IMR-90 (cell line): ENCODE results near the gene CRACDL. TPM values are rescaled to one million over a fixed set of nuclear protein-coding genes. Genes with fewer than 3 reads are reported as not detected.

ENCODE experiments used
- ATAC-seq: fragments of 200-7000 bp; cut with Tn5 transposase; 2 replicates; pipeline ENCODE4 v1.9.1; 2020; ENCODE audit warnings: low read depth, mild to moderate bottlenecking, moderate library complexity
- BruUV-seq: library from RNA; stranded (reverse); fragments of 400-500 nt; replicated peaks from 2 replicates; lab custom pipeline; 2021; lab: Mats Ljungman, UMichigan
- CTCF ChIA-PET: fragments of 300-600 bp; formaldehyde crosslinking; extraction: SDS; loops from one replicate; lab custom pipeline; 2021; ENCODE audit warnings: antibody characterized with exemption; lab: Yijun Ruan, JAX
- POLR2A ChIA-PET: fragments of 300-600 bp; sonication (Branson Sonifier 250); formaldehyde crosslinking; loops from one replicate; lab custom pipeline; 2022; ENCODE audit warnings: antibody characterized with exemption; ENCODE audit not compliant: unreplicated experiment; lab: Charles Lee
- DNase-seq: peaks from one replicate; pipeline ENCODE4 v3.0.0; 2013
- H2AFZ ChIP-seq: replicated peaks from 2 replicates; pipeline ENCODE3; 2013; ENCODE audit warnings: low read length, mild to moderate bottlenecking; ENCODE audit not compliant: poor library complexity
- H2AK5ac ChIP-seq: 2 replicates; pipeline ENCODE4 v1.6.1; 2013; ENCODE audit warnings: low read depth, low read length, inconsistent platforms
- H2AK9ac ChIP-seq: replicated peaks from 2 replicates; pipeline ENCODE3; 2013; ENCODE audit warnings: mild to moderate bottlenecking, low read depth, low read length, moderate library complexity; ENCODE audit not compliant: poor library complexity
- H2BK120ac ChIP-seq: 2 replicates; pipeline ENCODE4 v1.6.1; 2013; ENCODE audit warnings: low read depth, low read length, inconsistent platforms
- H2BK15ac ChIP-seq: 3 replicates; pipeline ENCODE4 v1.6.1; 2013; ENCODE audit warnings: low read depth, low read length, inconsistent platforms
- H2BK20ac ChIP-seq: 2 replicates; pipeline ENCODE4 v1.6.1; 2013; ENCODE audit warnings: low read depth, mild to moderate bottlenecking, inconsistent platforms, low read length, moderate library complexity
- H2BK5ac ChIP-seq: 2 replicates; pipeline ENCODE4 v1.6.1; 2013; ENCODE audit warnings: mild to moderate bottlenecking, low read depth, low read length, inconsistent platforms; ENCODE audit not compliant: poor library complexity, severe bottlenecking
- H3K14ac ChIP-seq: replicated peaks from 2 replicates; pipeline ENCODE4 v1.6.1; 2013; ENCODE audit warnings: low read depth, low read length, inconsistent platforms
- H3K18ac ChIP-seq: 2 replicates; pipeline ENCODE4 v1.6.1; 2013; ENCODE audit warnings: low read depth, low read length, control low read depth
- H3K23ac ChIP-seq: 2 replicates; pipeline ENCODE4 v1.6.1; 2013; ENCODE audit warnings: low read depth, low read length, inconsistent platforms
- H3K27ac ChIP-seq: 2 replicates; pipeline ENCODE4 v1.5.1; 2013; ENCODE audit warnings: mild to moderate bottlenecking, control low read depth, low read length; ENCODE audit not compliant: insufficient read depth
- H3K27me3 ChIP-seq: 2 replicates; pipeline ENCODE4 v1.6.1; 2013; ENCODE audit warnings: low read length; ENCODE audit not compliant: control insufficient read depth, insufficient read depth
- H3K36me3 ChIP-seq: 2 replicates; pipeline ENCODE4 v1.6.1; 2013; ENCODE audit warnings: low read length, mixed read lengths; ENCODE audit not compliant: control insufficient read depth, insufficient read depth
- H3K4ac ChIP-seq: 2 replicates; pipeline ENCODE4 v1.6.1; 2013; ENCODE audit warnings: low read depth, low read length, inconsistent platforms
- H3K4me1 ChIP-seq: 2 replicates; pipeline ENCODE4 v1.6.1; 2013; ENCODE audit warnings: low read length, mixed read lengths; ENCODE audit not compliant: control insufficient read depth, insufficient read depth
- H3K4me2 ChIP-seq: 2 replicates; pipeline ENCODE4 v1.6.1; 2013; ENCODE audit warnings: low read depth, mild to moderate bottlenecking, control low read depth, low read length, moderate library complexity
- H3K4me3 ChIP-seq: 2 replicates; pipeline ENCODE4 v1.5.1; 2013; ENCODE audit warnings: low read depth, mild to moderate bottlenecking, control low read depth, low read length, moderate library complexity; ENCODE audit not compliant: insufficient read depth
- H3K56ac ChIP-seq: 2 replicates; pipeline ENCODE4 v1.6.1; 2013; ENCODE audit warnings: low read length, inconsistent platforms; ENCODE audit not compliant: insufficient read depth; ENCODE audit errors: extremely low read depth
- H3K79me1 ChIP-seq, 2 experiments: 2 replicates each; pipeline ENCODE4 v1.6.1; 2013; ENCODE audit warnings: low read length in 2 of 2, inconsistent platforms in 1 of 2, low read depth in 1 of 2
- H3K9ac ChIP-seq: 2 replicates; pipeline ENCODE4 v1.6.1; 2013; ENCODE audit warnings: low read depth, low read length, control low read depth
- H3K9me1 ChIP-seq: 2 replicates; pipeline ENCODE4 v1.6.1; 2013; ENCODE audit warnings: low read length, inconsistent platforms; ENCODE audit not compliant: insufficient read depth
- H3K9me3 ChIP-seq: 2 replicates; pipeline ENCODE4 v1.6.1; 2013; ENCODE audit warnings: low read length; ENCODE audit not compliant: control insufficient read depth, insufficient read depth
- H4K20me1 ChIP-seq: 2 replicates; pipeline ENCODE4 v1.6.1; 2013; ENCODE audit warnings: low read length, inconsistent platforms; ENCODE audit not compliant: insufficient read depth
- H4K5ac ChIP-seq: 2 replicates; pipeline ENCODE4 v1.6.1; 2013; ENCODE audit warnings: mild to moderate bottlenecking, low read depth, low read length, control low read depth
- H4K8ac ChIP-seq, 2 experiments: 2 replicates each; pipeline ENCODE4 v1.6.1; 2013; ENCODE audit warnings: low read depth in 2 of 2, low read length in 2 of 2, control low read depth in 1 of 2, inconsistent platforms in 1 of 2
- H4K91ac ChIP-seq: 2 replicates; pipeline ENCODE4 v1.6.1; 2013; ENCODE audit warnings: low read depth, low read length, inconsistent platforms; ENCODE audit not compliant: insufficient read depth
- BHLHE40 ChIP-seq: fragments of 150-350 bp; IDR thresholded peaks from 2 replicates; pipeline ENCODE4 v1.6.1; 2016; ENCODE audit warnings: mild to moderate bottlenecking, low read depth, low read length
- CEBPB ChIP-seq: IDR thresholded peaks from 2 replicates; pipeline ENCODE4 v1.6.1; 2012; ENCODE audit warnings: low read depth, low read length, improper control_type of control experiment
- ELK1 ChIP-seq: fragments of 150-350 bp; IDR thresholded peaks from 2 replicates; pipeline ENCODE4 v1.6.1; 2016; ENCODE audit warnings: low read depth, mild to moderate bottlenecking, low read length, moderate library complexity, borderline replicate concordance
- MAFK ChIP-seq: IDR thresholded peaks from 2 replicates; pipeline ENCODE4 v1.6.1; 2012; ENCODE audit warnings: low read depth, low read length, improper control_type of control experiment
- MAZ ChIP-seq: IDR thresholded peaks from 2 replicates; pipeline ENCODE4 v1.6.1; 2012; ENCODE audit warnings: low read depth, mild to moderate bottlenecking, low read length, improper control_type of control experiment, moderate library complexity, borderline replicate concordance
- NFE2L2 ChIP-seq: fragments of 150-350 bp; IDR thresholded peaks from 2 replicates; pipeline ENCODE4 v1.6.1; 2016; ENCODE audit warnings: low read depth, mild to moderate bottlenecking, low read length
- POLR2A ChIP-seq: IDR thresholded peaks from 2 replicates; pipeline ENCODE4 v1.6.1; 2012; ENCODE audit warnings: mild to moderate bottlenecking, low read depth, low read length
- RAD21 ChIP-seq: IDR thresholded peaks from 2 replicates; pipeline ENCODE4 v1.6.1; 2012; ENCODE audit warnings: low read length, improper control_type of control experiment
- RCOR1 ChIP-seq: IDR thresholded peaks from 2 replicates; pipeline ENCODE4 v1.6.1; 2012; ENCODE audit warnings: mild to moderate bottlenecking, low read length, improper control_type of control experiment; ENCODE audit not compliant: insufficient replicate concordance
- SMC3 ChIP-seq: fragments of 150-350 bp; IDR thresholded peaks from 2 replicates; pipeline ENCODE4 v1.6.1; 2016; ENCODE audit warnings: low read depth, mild to moderate bottlenecking, antibody characterized with exemption, low read length, moderate library complexity
- WGBS, 2 experiments: methylation state at CpG; one replicate each; pipeline versions ENCODE4 v1.1.5 to v1.1.7; 2013; ENCODE audit warnings: missing lambda C conversion rate in 2 of 2; ENCODE audit not compliant: insufficient read length in 1 of 2; ENCODE audit errors: extremely low coverage in 2 of 2; 5-methylcytosine and 5-hydroxymethylcytosine counted together
- dilution Hi-C: fragments of 300-500 bp; cut with HindIII; formaldehyde crosslinking; loops from one replicate; pipeline ENCODE4 v1.14.3; 2018; ENCODE audit warnings: low sequenced_read_pairs; ENCODE audit not compliant: unreplicated experiment
- in situ Hi-C: fragments of 300-500 bp; cut with MboI; formaldehyde crosslinking; loops from 3 replicates; pipeline ENCODE4 v1.14.3; 2019; ENCODE audit warnings: low sequenced_read_pairs, inconsistent platforms, mixed read lengths
- intact Hi-C: fragments of 100-400 bp; cut with micrococcal nuclease; formaldehyde crosslinking; loops from 2 replicates; pipeline ENCODE4 v1.10.0; 2022
- polyA plus RNA-seq, 3 experiments: library from polyadenylated mRNA; depleted of rRNA; stranded (reverse); fragments of >200 nt; gene quantifications; 2 replicates each; pipeline ENCODE4 v1.2.3, GENCODE V29; 2012; ENCODE audit warnings: low replicate concordance in 1 of 3
- total RNA-seq: library from RNA; depleted of rRNA; stranded (reverse); fragments of >200 nt; gene quantifications from 2 replicates; pipeline ENCODE4 v1.2.3, GENCODE V29; 2012
- TF ChIP-seq, protein P1 (sequence below): fragments of 150-350 bp; IDR thresholded peaks from 2 replicates; pipeline ENCODE4 v1.6.1; 2017; ENCODE audit warnings: mild to moderate bottlenecking, antibody characterized with exemption, low read length, low read depth
- TF ChIP-seq, protein P2 (sequence below): conservative IDR thresholded peaks from 2 replicates; pipeline ENCODE4 v1.5.1; 2012; ENCODE audit warnings: mild to moderate bottlenecking, low read depth, low read length, improper control_type of control experiment

The CRACDL gene
- total and polyA plus RNA-seq, 2 of the 4 experiments (the other 2 are of a cell fraction), result not detected

DNA sequence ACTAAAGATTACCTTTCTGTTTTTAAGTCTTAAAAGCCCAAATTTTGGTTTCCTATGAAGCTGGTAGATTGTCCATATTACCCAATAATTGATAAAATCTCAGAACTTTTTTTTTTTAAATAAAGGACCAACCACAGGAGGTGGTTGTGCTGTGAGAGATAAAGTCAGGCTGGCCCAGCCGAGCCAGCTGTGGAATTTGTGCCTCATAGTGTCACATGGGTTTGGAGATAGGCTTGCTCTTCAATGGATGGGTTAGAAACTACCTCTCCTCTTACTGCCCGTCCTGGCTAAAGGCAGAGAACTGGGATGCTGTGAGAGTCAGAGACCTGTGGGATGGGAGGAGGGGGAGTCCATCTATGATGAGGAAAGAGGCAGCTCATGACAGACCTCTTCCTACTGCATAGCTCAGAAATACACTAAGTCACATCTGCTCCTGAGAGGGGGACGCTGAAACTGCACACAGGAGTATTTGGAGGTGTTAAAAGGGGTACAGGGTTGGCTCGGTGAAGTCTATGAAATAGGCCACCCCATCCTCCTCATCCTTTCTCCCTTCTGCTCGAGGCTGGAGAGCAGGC lies 105.4 kb downstream of the CRACDL start (continued):
- no peak for TF ChIP-seq MAFK
- TF ChIP-seq RAD21, result no peak
- TF ChIP-seq BHLHE40, result no peak

DNA sequence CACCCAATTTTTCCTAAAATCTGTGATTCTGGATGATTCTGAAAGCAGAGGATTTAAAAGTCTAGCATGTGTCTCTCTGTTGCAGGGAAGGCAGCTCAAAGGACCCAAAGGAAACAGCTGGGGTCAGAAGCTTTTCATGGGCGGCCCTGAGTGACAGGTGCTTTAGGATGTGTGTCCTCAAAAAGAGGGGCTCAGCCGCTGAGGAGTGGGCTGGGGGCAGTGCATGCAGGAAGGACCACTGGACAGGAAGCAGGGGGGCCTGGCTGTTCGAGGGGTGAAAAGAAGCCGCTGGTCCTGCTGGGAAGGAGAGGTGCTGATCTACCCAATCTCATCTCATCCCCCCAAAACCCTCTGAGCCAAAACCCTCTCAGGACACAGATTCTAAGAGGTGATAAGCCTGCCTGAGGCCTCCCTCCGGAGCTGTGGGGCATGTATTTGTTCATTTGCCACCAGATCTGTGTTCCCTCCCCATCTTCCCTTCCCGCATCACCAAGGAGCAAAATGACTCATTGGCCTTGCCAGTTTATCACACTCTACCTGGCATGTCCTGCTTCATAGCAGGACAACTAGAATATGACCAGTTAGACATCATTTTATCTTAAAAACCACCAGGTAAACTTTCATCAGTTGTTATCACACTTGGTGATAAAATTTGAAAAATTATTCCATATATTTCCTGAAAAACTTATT lies 106.3 kb downstream of the CRACDL start:
- Histone ChIP-seq H2AFZ (no peak overlapping the region), H2BK5ac (no peak overlapping the region), H2AK9ac (no peak overlapping the region), H3K23ac (no peak overlapping the region), H3K14ac (no peak overlapping the region), H2BK20ac (no peak overlapping the region), H2AK5ac (no peak overlapping the region), H3K9ac (no peak overlapping the region), H3K79me1 (no peaks in the 10 kb centered on the region), H4K5ac (no peak overlapping the region), H2BK120ac (no peak overlapping the region), H3K9me1 (no peaks in the 10 kb centered on the region), H3K9me3 (no peaks in the 10 kb centered on the region), H2BK15ac (no peak overlapping the region), H4K91ac (no peak overlapping the region), H3K4me2 (no peak overlapping the region), H3K4me1 (no peaks in the 10 kb centered on the region), H3K27ac (no peak overlapping the region), H4K8ac (no peak overlapping the region), H3K4me3 (no peak overlapping the region), H3K56ac (no peak overlapping the region), H3K18ac (no peak overlapping the region), H3K27me3 (peaks cover 29% of the 10 kb centered on the region), H3K4ac (no peak overlapping the region), H3K36me3 (no peaks in the 10 kb centered on the region), H4K20me1 (no peaks in the 10 kb centered on the region)
- ChIA-PET CTCF (no interaction called here), POLR2A (no interaction called here)
- WGBS, 2 experiments, result no CpG with 5 or more reads among the region's 6 CpGs
- dilution Hi-C loops, result no loop called here
- intact Hi-C loops, result loop anchor here (10.0 kb wide), 2 partner anchors 665 to 1125 kb away; partner anchors contain the start of gene REV1
- ATAC-seq (no peak), DNase-seq (no peak)
- in situ Hi-C loops, result loop anchor here (25.0 kb wide), 1 partner anchor 417 kb away; no protein-coding TSS in a partner anchor
- no TSS peak for BruUV-seq
- TF ChIP-seq MAFK (no peak), ELK1 (no peak), SMC3 (no peak), MAZ (no peak), RAD21 (no peak), RCOR1 (no peak), CEBPB (no peak), POLR2A (no peak), NFE2L2 (no peak)
- TF ChIP-seq, protein P1, sequence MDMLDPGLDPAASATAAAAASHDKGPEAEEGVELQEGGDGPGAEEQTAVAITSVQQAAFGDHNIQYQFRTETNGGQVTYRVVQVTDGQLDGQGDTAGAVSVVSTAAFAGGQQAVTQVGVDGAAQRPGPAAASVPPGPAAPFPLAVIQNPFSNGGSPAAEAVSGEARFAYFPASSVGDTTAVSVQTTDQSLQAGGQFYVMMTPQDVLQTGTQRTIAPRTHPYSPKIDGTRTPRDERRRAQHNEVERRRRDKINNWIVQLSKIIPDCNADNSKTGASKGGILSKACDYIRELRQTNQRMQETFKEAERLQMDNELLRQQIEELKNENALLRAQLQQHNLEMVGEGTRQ, result no peak
- TF ChIP-seq, protein P2, sequence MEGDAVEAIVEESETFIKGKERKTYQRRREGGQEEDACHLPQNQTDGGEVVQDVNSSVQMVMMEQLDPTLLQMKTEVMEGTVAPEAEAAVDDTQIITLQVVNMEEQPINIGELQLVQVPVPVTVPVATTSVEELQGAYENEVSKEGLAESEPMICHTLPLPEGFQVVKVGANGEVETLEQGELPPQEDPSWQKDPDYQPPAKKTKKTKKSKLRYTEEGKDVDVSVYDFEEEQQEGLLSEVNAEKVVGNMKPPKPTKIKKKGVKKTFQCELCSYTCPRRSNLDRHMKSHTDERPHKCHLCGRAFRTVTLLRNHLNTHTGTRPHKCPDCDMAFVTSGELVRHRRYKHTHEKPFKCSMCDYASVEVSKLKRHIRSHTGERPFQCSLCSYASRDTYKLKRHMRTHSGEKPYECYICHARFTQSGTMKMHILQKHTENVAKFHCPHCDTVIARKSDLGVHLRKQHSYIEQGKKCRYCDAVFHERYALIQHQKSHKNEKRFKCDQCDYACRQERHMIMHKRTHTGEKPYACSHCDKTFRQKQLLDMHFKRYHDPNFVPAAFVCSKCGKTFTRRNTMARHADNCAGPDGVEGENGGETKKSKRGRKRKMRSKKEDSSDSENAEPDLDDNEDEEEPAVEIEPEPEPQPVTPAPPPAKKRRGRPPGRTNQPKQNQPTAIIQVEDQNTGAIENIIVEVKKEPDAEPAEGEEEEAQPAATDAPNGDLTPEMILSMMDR, result no peak
